HCT116 (cell line): Measurements from ENCODE around the gene FAM50B.
A peak's percentile ranks its signal among the peaks of the same experiment; 100 is the strongest.

Experiments
- CTCF ChIP-seq, 3 experiments: fragments of 200-600 bp in 1 of 3; sonication (generic) in 1 of 3; IDR thresholded peaks in 2 of 3; conservative IDR thresholded peaks in 1 of 3; 2 replicates each; pipeline ENCODE4 v1.5.1; 2012 to 2017; ENCODE audit warnings: low read depth in 2 of 3, low read length in 2 of 3, antibody characterized with exemption in 1 of 3, borderline replicate concordance in 1 of 3, control low read depth in 1 of 3, mild to moderate bottlenecking in 1 of 3, mixed read lengths in 1 of 3, mixed run types in 1 of 3, moderate library complexity in 1 of 3; ENCODE audit not compliant: insufficient read depth in 1 of 3
- EZH2phosphoT487 ChIP-seq: fragments of 200-600 bp; IDR thresholded peaks from 2 replicates; pipeline ENCODE4 v1.6.1; 2018; ENCODE audit warnings: antibody characterized with exemption, borderline replicate concordance
- POLR2A ChIP-seq: IDR thresholded peaks from 2 replicates; pipeline ENCODE4 v1.7.0; 2011; ENCODE audit warnings: borderline replicate concordance; ENCODE audit not compliant: insufficient read depth, insufficient read length; ENCODE audit errors: extremely low read depth
- POLR2AphosphoS5 ChIP-seq: IDR thresholded peaks from 2 replicates; pipeline ENCODE4 v1.6.1; 2011; ENCODE audit warnings: mild to moderate bottlenecking, low read depth, low read length, moderate library complexity
- REST ChIP-seq: IDR thresholded peaks from 2 replicates; pipeline ENCODE4 v1.6.1; 2012; ENCODE audit warnings: low read depth
- SIN3A ChIP-seq: IDR thresholded peaks from 2 replicates; pipeline ENCODE4 v1.6.1; 2012; ENCODE audit warnings: low read depth
- ZFX ChIP-seq: fragments of 450-650 bp; IDR thresholded peaks from 2 replicates; pipeline ENCODE4 v1.6.1; 2017
- TF ChIP-seq, protein P1 (sequence below): IDR thresholded peaks from 2 replicates; pipeline ENCODE4 v1.6.1; 2012
- TF ChIP-seq, protein P2 (sequence below): IDR thresholded peaks from 2 replicates; pipeline ENCODE4 v1.6.1; 2011; ENCODE audit warnings: mild to moderate bottlenecking, low read length, moderate library complexity; ENCODE audit not compliant: insufficient replicate concordance; ENCODE audit errors: extremely low read depth

DNA sequence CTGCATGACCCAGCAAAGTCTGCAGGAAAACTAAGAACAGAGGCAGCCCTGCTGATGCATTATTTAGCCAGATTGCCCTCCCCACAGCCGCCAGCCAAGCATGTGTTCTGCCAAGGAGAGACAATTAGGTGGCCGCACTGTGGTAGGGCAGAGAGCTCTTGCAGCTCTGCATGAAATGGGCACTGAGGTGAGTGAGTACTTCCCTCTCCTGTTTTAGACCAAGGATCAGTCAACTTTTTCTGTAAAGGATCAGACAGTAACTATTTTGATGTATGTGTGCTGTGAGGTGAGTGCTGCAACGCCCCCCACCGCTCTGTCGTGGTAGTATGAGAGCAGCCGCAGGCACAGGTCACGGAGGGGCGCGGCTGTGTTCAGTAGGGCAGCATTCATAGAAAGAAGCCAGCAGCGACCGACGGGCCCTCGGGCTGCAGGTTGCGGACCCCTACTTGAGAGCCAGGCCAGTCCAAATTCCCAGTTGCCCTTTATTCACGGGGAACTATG is 23.8 kb upstream of the FAM50B start:
- peak; percentile 47 to 70 (median 50); a peak in 5 of 6 replicates for TF ChIP-seq CTCF (IDR thresholded peaks at IDR 0.05 in 2 of 3, conservative IDR thresholded peaks at IDR 0.05 in 1 of 3; ENCODE audit: borderline replicate concordance in 1 of 3, insufficient read depth in 1 of 3, low read depth in 2 of 3, low read length in 2 of 3)
- no peak for TF ChIP-seq EZH2phosphoT487
- no peak for TF ChIP-seq POLR2AphosphoS5
- TF ChIP-seq, protein P1, sequence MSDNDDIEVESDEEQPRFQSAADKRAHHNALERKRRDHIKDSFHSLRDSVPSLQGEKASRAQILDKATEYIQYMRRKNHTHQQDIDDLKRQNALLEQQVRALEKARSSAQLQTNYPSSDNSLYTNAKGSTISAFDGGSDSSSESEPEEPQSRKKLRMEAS = no peak
- no peak for TF ChIP-seq POLR2A
- no peak for TF ChIP-seq SIN3A
- TF ChIP-seq, protein P2, sequence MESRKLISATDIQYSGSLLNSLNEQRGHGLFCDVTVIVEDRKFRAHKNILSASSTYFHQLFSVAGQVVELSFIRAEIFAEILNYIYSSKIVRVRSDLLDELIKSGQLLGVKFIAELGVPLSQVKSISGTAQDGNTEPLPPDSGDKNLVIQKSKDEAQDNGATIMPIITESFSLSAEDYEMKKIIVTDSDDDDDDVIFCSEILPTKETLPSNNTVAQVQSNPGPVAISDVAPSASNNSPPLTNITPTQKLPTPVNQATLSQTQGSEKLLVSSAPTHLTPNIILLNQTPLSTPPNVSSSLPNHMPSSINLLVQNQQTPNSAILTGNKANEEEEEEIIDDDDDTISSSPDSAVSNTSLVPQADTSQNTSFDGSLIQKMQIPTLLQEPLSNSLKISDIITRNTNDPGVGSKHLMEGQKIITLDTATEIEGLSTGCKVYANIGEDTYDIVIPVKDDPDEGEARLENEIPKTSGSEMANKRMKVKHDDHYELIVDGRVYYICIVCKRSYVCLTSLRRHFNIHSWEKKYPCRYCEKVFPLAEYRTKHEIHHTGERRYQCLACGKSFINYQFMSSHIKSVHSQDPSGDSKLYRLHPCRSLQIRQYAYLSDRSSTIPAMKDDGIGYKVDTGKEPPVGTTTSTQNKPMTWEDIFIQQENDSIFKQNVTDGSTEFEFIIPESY = no peak
- TF ChIP-seq REST = no peak
- no peak for TF ChIP-seq ZFX
